ENCODE data around the gene TEX51.

Gene TEX51

DNA sequence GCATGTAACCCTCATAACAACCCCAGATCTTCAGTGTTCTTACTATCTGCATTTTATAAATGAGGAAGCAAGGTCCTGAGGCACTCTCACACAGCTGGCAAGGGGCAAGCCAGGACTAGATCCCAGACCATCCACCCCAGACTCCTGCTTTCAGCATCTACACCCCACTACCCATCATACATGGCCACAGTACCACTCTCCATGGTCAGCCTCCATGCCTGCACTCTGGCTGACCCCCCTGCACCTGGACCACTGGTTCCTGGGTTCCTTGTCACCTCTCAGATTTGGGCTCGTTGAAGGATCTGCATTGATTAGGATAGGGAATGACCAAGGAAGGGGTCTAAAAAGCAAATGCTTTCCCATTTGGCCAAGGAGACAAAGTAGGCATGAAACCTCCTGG, 36.0 kb upstream of the TEX51 start:
- Histone ChIP-seq H3K4me2 (ENCODE audit: low read length) (no peak overlapping the region), H3K9me3 (ENCODE audit: low read length) (no peaks in the 10 kb centered on the region), H3K9ac (ENCODE audit: low read length) (no peak overlapping the region), H2AFZ (ENCODE audit: low read length) (no peak overlapping the region), H3K4me3 (ENCODE audit: low read depth, low read length, poor library complexity, severe bottlenecking) (no peak overlapping the region), H3K36me3 (ENCODE audit: insufficient read depth, low read length) (no peaks in the 10 kb centered on the region), H3F3A (ENCODE audit: insufficient read depth, low read length) (no peaks in the 10 kb centered on the region), H4K20me1 (ENCODE audit: insufficient read depth, low read length) (no peaks in the 10 kb centered on the region), H3K79me2 (ENCODE audit: insufficient read depth, low read length) (no peaks in the 10 kb centered on the region), H3K4me1 (ENCODE audit: insufficient read depth, low read length, severe bottlenecking) (no peaks in the 10 kb centered on the region), H3K9me2 (ENCODE audit: low read depth, low read length) (no peaks in the 10 kb centered on the region), H3K27ac (ENCODE audit: low read depth, low read length, poor library complexity, severe bottlenecking) (no peak overlapping the region), H3K27me3 (ENCODE audit: insufficient read depth, low read length) (no peaks in the 10 kb centered on the region)
- no peak for TF ChIP-seq EZH2 (IDR thresholded peaks at IDR 0.05; ENCODE audit: borderline replicate concordance, low read length)
- TF ChIP-seq CTCF (IDR thresholded peaks at IDR 0.05; ENCODE audit: low read length): no peak

DNA sequence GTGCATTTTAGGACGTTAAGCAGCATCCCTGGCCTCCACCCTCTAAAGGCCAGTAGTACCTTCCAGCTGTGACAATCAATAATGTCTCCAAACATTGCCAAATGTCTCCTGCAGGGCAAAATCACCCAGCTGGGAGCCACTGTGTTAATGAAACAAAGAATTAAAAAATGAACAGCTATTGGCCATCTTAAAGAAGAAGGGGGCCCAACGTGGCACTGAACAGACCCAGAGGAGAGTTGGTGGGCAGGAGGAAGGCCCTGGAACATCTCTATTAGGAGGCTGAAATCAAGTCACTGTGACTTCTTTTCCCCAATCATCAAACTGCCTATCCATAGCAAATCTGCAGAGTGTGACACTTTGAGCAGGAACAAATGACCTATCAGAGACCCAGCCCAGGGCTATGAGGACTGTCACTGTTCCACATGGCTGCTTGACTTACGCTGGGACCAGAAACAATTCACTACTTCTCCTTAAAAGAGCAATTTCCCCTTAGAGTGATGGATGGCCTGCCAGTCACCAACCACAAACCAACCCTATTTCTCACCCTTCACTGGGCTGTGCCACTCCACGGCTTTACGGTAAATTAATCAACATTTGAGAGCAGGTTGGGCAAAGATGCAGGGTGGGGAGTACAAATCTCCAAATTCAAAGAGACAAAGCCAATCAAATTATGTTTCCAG, 35.2 kb upstream of the TEX51 start:
- no peaks in the 10 kb centered on the region for H3K27me3 ChIP-seq (ENCODE audit: insufficient read depth, low read length)
- H3K4me3 ChIP-seq (ENCODE audit: low read depth, low read length, poor library complexity, severe bottlenecking): no peak overlapping the region
- H2AFZ ChIP-seq (ENCODE audit: low read length): no peak overlapping the region
- no peaks in the 10 kb centered on the region for H3F3A ChIP-seq (ENCODE audit: insufficient read depth, low read length)
- H3K9me2 ChIP-seq (ENCODE audit: low read depth, low read length): no peaks in the 10 kb centered on the region
- no peak overlapping the region for H3K27ac ChIP-seq (ENCODE audit: low read depth, low read length, poor library complexity, severe bottlenecking)
- H3K4me1 ChIP-seq (ENCODE audit: insufficient read depth, low read length, severe bottlenecking): no peaks in the 10 kb centered on the region
- H3K36me3 ChIP-seq (ENCODE audit: insufficient read depth, low read length): no peaks in the 10 kb centered on the region
- no peak overlapping the region for H3K9ac ChIP-seq (ENCODE audit: low read length)
- no peaks in the 10 kb centered on the region for H3K9me3 ChIP-seq (ENCODE audit: low read length)
- H4K20me1 ChIP-seq (ENCODE audit: insufficient read depth, low read length): no peaks in the 10 kb centered on the region
- no peaks in the 10 kb centered on the region for H3K79me2 ChIP-seq (ENCODE audit: insufficient read depth, low read length)
- H3K4me2 ChIP-seq (ENCODE audit: low read length): no peak overlapping the region
- no peak for TF ChIP-seq CTCF (IDR thresholded peaks at IDR 0.05; ENCODE audit: low read length)
- TF ChIP-seq EZH2 (IDR thresholded peaks at IDR 0.05; ENCODE audit: borderline replicate concordance, low read length): no peak

GRCh38 chr2:126864861-126865260, 33.8 kb upstream of the TEX51 start:
- Histone ChIP-seq H3K9ac (ENCODE audit: low read length) (no peak overlapping the region), H4K20me1 (ENCODE audit: insufficient read depth, low read length) (no peaks in the 10 kb centered on the region)

More at GRCh38 chr2:126864861-126865260, 33.8 kb upstream of the TEX51 start:
- Histone ChIP-seq H3K9me2 (ENCODE audit: low read depth, low read length) (no peaks in the 10 kb centered on the region), H2AFZ (ENCODE audit: low read length) (no peak overlapping the region), H3K4me1 (ENCODE audit: insufficient read depth, low read length, severe bottlenecking) (no peaks in the 10 kb centered on the region), H3K4me3 (ENCODE audit: low read depth, low read length, poor library complexity, severe bottlenecking) (no peak overlapping the region), H3F3A (ENCODE audit: insufficient read depth, low read length) (no peaks in the 10 kb centered on the region), H3K27me3 (ENCODE audit: insufficient read depth, low read length) (no peaks in the 10 kb centered on the region), H3K9me3 (ENCODE audit: low read length) (no peaks in the 10 kb centered on the region), H3K4me2 (ENCODE audit: low read length) (no peak overlapping the region), H3K36me3 (ENCODE audit: insufficient read depth, low read length) (no peaks in the 10 kb centered on the region), H3K79me2 (ENCODE audit: insufficient read depth, low read length) (no peaks in the 10 kb centered on the region), H3K27ac (ENCODE audit: low read depth, low read length, poor library complexity, severe bottlenecking) (no peak overlapping the region)
- TF ChIP-seq CTCF (IDR thresholded peaks at IDR 0.05; ENCODE audit: low read length) (peak; percentile 49), EZH2 (IDR thresholded peaks at IDR 0.05; ENCODE audit: borderline replicate concordance, low read length) (no peak)
